Measurements from ENCODE around the gene RAB11FIP2. TPM values are rescaled to one million over a fixed set of nuclear protein-coding genes. Genes with fewer than 3 reads are reported as not detected.

The RAB11FIP2 gene
- total RNA-seq, 4 donors from 2014 or later, result 9.6 to 15.5 (median 11.3) TPM

DNA sequence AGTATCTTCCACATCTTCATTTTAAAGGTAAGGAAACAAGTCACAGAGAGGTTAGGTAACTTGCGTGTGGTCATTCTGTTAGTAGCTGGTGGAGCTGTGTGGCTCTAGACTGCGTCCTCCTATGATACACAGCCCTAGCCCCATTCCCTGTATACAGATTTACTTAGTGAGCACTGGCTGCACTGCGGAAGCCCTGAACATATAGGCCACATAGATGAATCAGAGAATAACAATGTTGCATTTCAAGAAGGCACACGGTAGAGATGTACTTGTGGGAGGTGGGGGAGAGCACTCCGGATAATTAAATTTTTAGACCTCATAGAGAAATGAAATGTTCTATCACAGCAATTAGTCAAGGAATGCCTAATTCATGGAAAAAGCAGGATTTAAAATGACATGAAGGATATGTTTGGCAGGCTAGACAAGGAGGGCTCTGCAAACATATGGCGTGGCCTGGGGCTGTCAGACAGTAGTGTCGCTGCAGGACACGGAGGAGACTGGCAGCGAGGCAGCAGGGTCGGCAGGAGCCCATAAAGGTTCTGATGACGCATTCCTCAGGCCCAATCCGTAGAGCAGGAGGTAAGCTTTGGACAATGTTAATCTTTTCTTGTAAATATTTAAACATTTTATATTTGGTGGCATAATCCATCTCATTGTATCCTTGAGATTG lies 29.5 kb downstream of the RAB11FIP2 start:
- Histone ChIP-seq H3K27me3 (no peaks in the 10 kb centered on the region), H3K36me3 (no peaks in the 10 kb centered on the region), H3K9me3 (no peaks in the 10 kb centered on the region), H3K4me1 (no peaks in the 10 kb centered on the region), H3K27ac (no peak overlapping the region), H3K4me3 (no peak overlapping the region)
- ATAC-seq, result no peak
- TF ChIP-seq POLR2A (IDR thresholded peaks at IDR 0.05) (no peak), CTCF (IDR thresholded peaks at IDR 0.05 in 4 of 5, conservative IDR thresholded peaks at IDR 0.05 in 1 of 5) (no peak)
- in situ Hi-C loops (cut with MboI; ENCODE audit: low sequenced_read_pairs in 4 of 4), result no loop called here
- no peak for DNase-seq
- intact Hi-C loops (cut with DNase I; ENCODE audit: low total_unique reads), result no loop called here

GRCh38 chr10:118012952-118013525 lies 33.7 kb downstream of the RAB11FIP2 start:
- H3K4me3 ChIP-seq, result no peak overlapping the region
- no peak for DNase-seq
- no peaks in the 10 kb centered on the region for H3K4me1 ChIP-seq
- TF ChIP-seq POLR2A (IDR thresholded peaks at IDR 0.05) (no peak), CTCF (IDR thresholded peaks at IDR 0.05 in 4 of 5, conservative IDR thresholded peaks at IDR 0.05 in 1 of 5) (no peak)
- no peak for ATAC-seq
- H3K9me3 ChIP-seq, result no peaks in the 10 kb centered on the region
- no peaks in the 10 kb centered on the region for H3K27me3 ChIP-seq
- no peak overlapping the region for H3K27ac ChIP-seq
- peaks cover 0 to 10% of the 10 kb centered on the region in 2 donors for H3K36me3 ChIP-seq
- intact Hi-C loops (cut with DNase I; ENCODE audit: low total_unique reads), result no loop called here
- in situ Hi-C loops (cut with MboI; ENCODE audit: low sequenced_read_pairs in 4 of 4), result no loop called here

GRCh38 chr10:118007773-118008172 lies 39.0 kb downstream of the RAB11FIP2 start:
- ATAC-seq, result no peak
- no peak for DNase-seq
- intact Hi-C loops (cut with DNase I; ENCODE audit: low total_unique reads) (no loop called here), in situ Hi-C loops (cut with MboI; ENCODE audit: low sequenced_read_pairs in 4 of 4) (no loop called here)
- no peak overlapping the region for H3K4me3 ChIP-seq
- H3K27me3 ChIP-seq, result no peaks in the 10 kb centered on the region
- peaks cover 0 to 32% of the 10 kb centered on the region in 2 donors for H3K36me3 ChIP-seq
- H3K27ac ChIP-seq, result no peak overlapping the region
- TF ChIP-seq POLR2A (IDR thresholded peaks at IDR 0.05) (no peak), CTCF (IDR thresholded peaks at IDR 0.05 in 4 of 5, conservative IDR thresholded peaks at IDR 0.05 in 1 of 5) (no peak)
- H3K9me3 ChIP-seq, result no peaks in the 10 kb centered on the region
- no peaks in the 10 kb centered on the region for H3K4me1 ChIP-seq

GRCh38 chr10:118003126-118003525 lies 43.6 kb downstream of the RAB11FIP2 start:
- ATAC-seq, result no peak

More at GRCh38 chr10:118003126-118003525, 43.6 kb downstream of the RAB11FIP2 start:
- Histone ChIP-seq H3K4me1 (no peaks in the 10 kb centered on the region), H3K36me3 (peaks cover 0 to 30% of the 10 kb centered on the region in 2 donors), H3K9me3 (no peaks in the 10 kb centered on the region), H3K27ac (no peak overlapping the region), H3K27me3 (no peaks in the 10 kb centered on the region), H3K4me3 (no peak overlapping the region)
- TF ChIP-seq CTCF (IDR thresholded peaks at IDR 0.05 in 4 of 5, conservative IDR thresholded peaks at IDR 0.05 in 1 of 5) (no peak), POLR2A (IDR thresholded peaks at IDR 0.05) (no peak)
- in situ Hi-C loops (cut with MboI; ENCODE audit: low sequenced_read_pairs in 4 of 4) (no loop called here), intact Hi-C loops (cut with DNase I; ENCODE audit: low total_unique reads) (no loop called here)
- DNase-seq, result no peak
